DOHH2 (cell line): ENCODE measurements around the gene C17orf114.

Experiments
- H3F3A ChIP-seq: fragments of 200-600 bp; sonication (generic), shearing (Covaris generic); 2 replicates; pipeline ENCODE4 v1.6.0; 2016; ENCODE audit warnings: antibody characterized with exemption, mild to moderate bottlenecking; ENCODE audit not compliant: control insufficient read depth, insufficient read depth
- H3K27ac ChIP-seq: fragments of 200-600 bp; sonication (generic); 2 replicates; pipeline ENCODE4 v1.5.1; 2014; ENCODE audit warnings: low read depth, mild to moderate bottlenecking, low read length, moderate library complexity
- H3K27me3 ChIP-seq: fragments of 200-600 bp; sonication (generic); 2 replicates; pipeline ENCODE4 v1.6.1; 2014; ENCODE audit warnings: mild to moderate bottlenecking, low read length, mixed read lengths; ENCODE audit not compliant: control insufficient read depth
- H3K36me3 ChIP-seq: fragments of 200-600 bp; sonication (generic); 2 replicates; pipeline ENCODE4 v1.6.1; 2014; ENCODE audit warnings: mild to moderate bottlenecking, low read length, moderate library complexity, mixed read lengths; ENCODE audit not compliant: control insufficient read depth
- H3K4me1 ChIP-seq: fragments of 200-600 bp; sonication (generic); 2 replicates; pipeline ENCODE4 v1.6.1; 2014; ENCODE audit warnings: mild to moderate bottlenecking, low read length, mixed read lengths; ENCODE audit not compliant: control insufficient read depth
- H3K4me2 ChIP-seq: fragments of 200-600 bp; sonication (generic); 2 replicates; pipeline ENCODE4 v1.6.0; 2014; ENCODE audit warnings: mild to moderate bottlenecking, low read length, moderate library complexity
- H3K4me3 ChIP-seq: fragments of 200-600 bp; sonication (generic); 2 replicates; pipeline ENCODE4 v1.5.1; 2014; ENCODE audit warnings: mild to moderate bottlenecking, low read length, mixed read lengths
- H3K79me2 ChIP-seq: fragments of 200-600 bp; sonication (generic); 2 replicates; pipeline ENCODE4 v1.6.1; 2014; ENCODE audit warnings: mild to moderate bottlenecking, low read length, mixed read lengths; ENCODE audit not compliant: control insufficient read depth
- H3K9me2 ChIP-seq: fragments of 200-600 bp; sonication (generic); replicated peaks from 2 replicates; pipeline ENCODE4 v1.6.1; 2014; ENCODE audit warnings: mild to moderate bottlenecking, low read length, mixed read lengths; ENCODE audit not compliant: control insufficient read depth
- H3K9me3 ChIP-seq: fragments of 200-600 bp; sonication (generic); 2 replicates; pipeline ENCODE4 v1.6.1; 2014; ENCODE audit warnings: antibody characterized with exemption, low read length, mixed read lengths; ENCODE audit not compliant: control insufficient read depth, insufficient read depth
- H4K20me1 ChIP-seq: fragments of 200-600 bp; sonication (generic); 2 replicates; pipeline ENCODE4 v1.6.0; 2014; ENCODE audit warnings: low read depth, mild to moderate bottlenecking, antibody characterized with exemption, low read length, moderate library complexity; ENCODE audit not compliant: control insufficient read depth, insufficient read depth
- EZH2phosphoT487 ChIP-seq: fragments of 200-600 bp; sonication (generic); IDR thresholded peaks from 2 replicates; pipeline ENCODE4 v1.6.1; 2017; ENCODE audit warnings: borderline replicate concordance, mild to moderate bottlenecking, antibody characterized with exemption, low read length, moderate library complexity, mixed read lengths
- TF ChIP-seq, protein P1 (sequence below): fragments of 200-600 bp; sonication (generic); IDR thresholded peaks from one replicate; pipeline ENCODE4 v1.5.1; 2014; ENCODE audit warnings: antibody characterized with exemption, mild to moderate bottlenecking, low read depth, low read length; ENCODE audit not compliant: poor library complexity, severe bottlenecking

The C17orf114 gene

DNA sequence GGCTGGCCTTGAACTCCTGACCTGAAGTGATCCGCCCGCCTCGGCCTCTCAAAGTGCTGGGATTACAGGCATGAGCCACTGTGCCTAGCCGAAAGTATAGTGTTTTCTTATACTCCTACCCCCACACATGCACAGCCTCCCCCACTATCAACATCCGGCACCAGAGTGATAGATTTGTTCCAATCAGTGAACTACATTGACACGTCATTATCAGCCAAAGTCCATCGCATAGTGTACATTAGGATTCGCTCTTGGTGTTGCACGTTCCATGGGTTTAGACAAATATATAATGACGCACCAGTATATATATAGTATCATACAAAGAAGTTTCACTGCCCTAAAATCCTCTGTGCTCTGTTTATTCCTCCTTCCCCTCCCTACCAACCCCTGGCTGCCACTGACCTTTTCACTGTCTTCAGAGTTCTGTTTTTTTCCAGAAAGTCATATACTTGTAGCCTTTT, 42.3 kb downstream of the C17orf114 start:
- H3K4me1 ChIP-seq, result peaks cover 7% of the 10 kb centered on the region
- H3K9me3 ChIP-seq, result no peaks in the 10 kb centered on the region
- no peak overlapping the region for H3K4me3 ChIP-seq
- H3K27me3 ChIP-seq, result peaks cover 16% of the 10 kb centered on the region; the same call in 1 of the 2 replicates
- H3K27ac ChIP-seq, result no peak overlapping the region
- no peaks in the 10 kb centered on the region for H3K36me3 ChIP-seq
- no peaks in the 10 kb centered on the region for H3K9me2 ChIP-seq
- H3K4me2 ChIP-seq, result no peak overlapping the region
- TF ChIP-seq, protein P1, sequence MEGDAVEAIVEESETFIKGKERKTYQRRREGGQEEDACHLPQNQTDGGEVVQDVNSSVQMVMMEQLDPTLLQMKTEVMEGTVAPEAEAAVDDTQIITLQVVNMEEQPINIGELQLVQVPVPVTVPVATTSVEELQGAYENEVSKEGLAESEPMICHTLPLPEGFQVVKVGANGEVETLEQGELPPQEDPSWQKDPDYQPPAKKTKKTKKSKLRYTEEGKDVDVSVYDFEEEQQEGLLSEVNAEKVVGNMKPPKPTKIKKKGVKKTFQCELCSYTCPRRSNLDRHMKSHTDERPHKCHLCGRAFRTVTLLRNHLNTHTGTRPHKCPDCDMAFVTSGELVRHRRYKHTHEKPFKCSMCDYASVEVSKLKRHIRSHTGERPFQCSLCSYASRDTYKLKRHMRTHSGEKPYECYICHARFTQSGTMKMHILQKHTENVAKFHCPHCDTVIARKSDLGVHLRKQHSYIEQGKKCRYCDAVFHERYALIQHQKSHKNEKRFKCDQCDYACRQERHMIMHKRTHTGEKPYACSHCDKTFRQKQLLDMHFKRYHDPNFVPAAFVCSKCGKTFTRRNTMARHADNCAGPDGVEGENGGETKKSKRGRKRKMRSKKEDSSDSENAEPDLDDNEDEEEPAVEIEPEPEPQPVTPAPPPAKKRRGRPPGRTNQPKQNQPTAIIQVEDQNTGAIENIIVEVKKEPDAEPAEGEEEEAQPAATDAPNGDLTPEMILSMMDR, result no peak
- TF ChIP-seq EZH2phosphoT487, result no peak
- no peaks in the 10 kb centered on the region for H3F3A ChIP-seq
- H3K79me2 ChIP-seq, result no peaks in the 10 kb centered on the region
- H4K20me1 ChIP-seq, result no peaks in the 10 kb centered on the region

DNA sequence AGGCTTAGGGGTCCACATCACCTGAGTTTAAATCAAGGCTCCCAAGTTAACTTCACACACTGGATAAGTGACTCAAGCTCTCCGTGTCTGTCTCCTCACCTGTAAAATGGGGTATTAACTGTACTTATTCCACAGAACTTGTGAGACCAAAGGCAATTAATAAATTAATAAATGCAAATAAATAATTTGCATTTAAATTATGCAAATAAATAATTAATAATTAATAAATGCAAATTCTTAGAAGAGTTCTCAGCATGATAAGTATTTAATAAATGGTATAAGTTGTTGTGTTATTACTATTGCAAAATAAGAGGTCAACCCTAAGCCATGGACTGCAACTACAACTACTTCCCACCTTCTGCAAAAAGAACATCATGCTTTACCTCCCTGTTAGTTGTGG, 48.7 kb downstream of the C17orf114 start:
- no peaks in the 10 kb centered on the region for H3K9me3 ChIP-seq
- no peak overlapping the region for H3K4me2 ChIP-seq
- no peak overlapping the region for H3K4me3 ChIP-seq
- H3K79me2 ChIP-seq, result no peaks in the 10 kb centered on the region
- TF ChIP-seq, protein P1, result no peak
- TF ChIP-seq EZH2phosphoT487, result no peak
- no peaks in the 10 kb centered on the region for H4K20me1 ChIP-seq
- no peaks in the 10 kb centered on the region for H3K9me2 ChIP-seq
- peaks cover 31% of the 10 kb centered on the region for H3K27me3 ChIP-seq
- no peak overlapping the region for H3K27ac ChIP-seq
- peaks cover 3% of the 10 kb centered on the region for H3K4me1 ChIP-seq
- H3F3A ChIP-seq, result no peaks in the 10 kb centered on the region
- H3K36me3 ChIP-seq, result no peaks in the 10 kb centered on the region

DNA sequence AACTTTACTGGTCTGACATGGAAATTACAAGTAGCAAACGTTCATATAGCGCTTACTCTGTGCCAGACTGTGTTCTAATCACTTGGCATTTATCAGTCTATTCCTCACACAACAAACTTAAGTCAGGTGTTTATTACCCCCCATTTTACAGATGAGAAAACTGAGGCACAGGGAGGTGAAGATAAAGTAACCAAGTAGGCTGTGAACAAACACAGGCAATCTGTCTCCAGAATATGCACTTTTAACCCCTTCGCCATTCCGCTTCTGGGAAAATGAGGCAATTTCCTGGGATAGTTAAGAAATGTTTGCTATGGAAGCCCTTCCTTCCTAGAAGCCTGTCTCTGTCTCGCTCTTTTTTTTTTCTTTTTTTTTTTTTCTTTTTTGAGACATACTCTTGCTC, 50.2 kb downstream of the C17orf114 start:
- Histone ChIP-seq H3K27ac (no peak overlapping the region), H3K4me1 (peaks cover 11% of the 10 kb centered on the region), H3K79me2 (no peaks in the 10 kb centered on the region), H3K27me3 (peaks cover 33% of the 10 kb centered on the region), H3K4me3 (no peak overlapping the region), H3K9me2 (no peaks in the 10 kb centered on the region), H3F3A (no peaks in the 10 kb centered on the region), H4K20me1 (no peaks in the 10 kb centered on the region), H3K36me3 (no peaks in the 10 kb centered on the region), H3K9me3 (no peaks in the 10 kb centered on the region), H3K4me2 (no peak overlapping the region)
- TF ChIP-seq EZH2phosphoT487, result no peak
- TF ChIP-seq, protein P1, result no peak
